Small intestine (tissue), 7 donors: ENCODE results near the gene MDFIC2. TPM values are rescaled to one million over a fixed set of nuclear protein-coding genes. Genes with fewer than 3 reads are reported as not detected.
"Not testable (repeated sequence)": the region's sequence is repeated elsewhere in the genome, so short reads cannot be mapped to it uniquely, and the experiment has no call there.

ENCODE experiments used
- DNase-seq, 2 donors: peaks; one replicate each; pipeline versions ENCODE4 v3.0.0 to v3.0.0-alpha.2; 2013
- FAIRE-seq: peaks from 2 replicates; lab custom pipeline; 2012; peaks lifted over from hg19 to GRCh38; lab: Jason Lieb, UNC
- H3K27ac ChIP-seq, 3 donors: one replicate each; pipeline ENCODE4 v1.5.1; 2013; ENCODE audit warnings: low read length in 2 of 3, mild to moderate bottlenecking in 2 of 3, control low read depth in 1 of 3, inconsistent platforms in 1 of 3, low read depth in 1 of 3, moderate library complexity in 1 of 3
- H3K27me3 ChIP-seq, 3 donors: one replicate each; pipeline ENCODE4 v1.6.1; 2013; ENCODE audit warnings: low read length in 3 of 3, inconsistent platforms in 1 of 3; ENCODE audit not compliant: control insufficient read depth in 3 of 3, insufficient read depth in 3 of 3
- H3K36me3 ChIP-seq, 3 donors: one replicate each; pipeline ENCODE4 v1.6.1; 2013; ENCODE audit warnings: low read length in 3 of 3, inconsistent platforms in 1 of 3, low read depth in 1 of 3, mild to moderate bottlenecking in 1 of 3, moderate library complexity in 1 of 3; ENCODE audit not compliant: control insufficient read depth in 3 of 3, insufficient read depth in 2 of 3
- H3K4me1 ChIP-seq, 3 donors: one replicate each; pipeline ENCODE4 v1.6.1; 2013; ENCODE audit warnings: low read length in 2 of 3, inconsistent platforms in 1 of 3, low read depth in 1 of 3, mild to moderate bottlenecking in 1 of 3, moderate library complexity in 1 of 3; ENCODE audit not compliant: control insufficient read depth in 3 of 3, insufficient read depth in 2 of 3
- H3K4me3 ChIP-seq, 3 donors: one replicate each; pipeline ENCODE4 v1.5.1; 2013; ENCODE audit warnings: low read length in 3 of 3, control low read depth in 1 of 3, inconsistent platforms in 1 of 3, low read depth in 1 of 3, mild to moderate bottlenecking in 1 of 3, moderate library complexity in 1 of 3
- H3K9me3 ChIP-seq, 2 donors: one replicate each; pipeline ENCODE4 v1.6.1; 2013; ENCODE audit warnings: low read depth in 1 of 2, low read length in 1 of 2; ENCODE audit not compliant: control insufficient read depth in 2 of 2, insufficient read depth in 1 of 2
- WGBS, 3 donors: extraction: QIAGEN DNeasy Blood & Tissue Kit; methylation state at CpG; one replicate each; pipeline ENCODE4 v1.1.7; 2013; 5-methylcytosine and 5-hydroxymethylcytosine counted together
- polyA plus RNA-seq, 4 donors: library from polyadenylated mRNA; stranded (reverse) in 3 of 4; unstranded in 1 of 4; fragments of 200-250 nt in 3 of 4; fragments of 120-200 nt in 1 of 4; gene quantifications; one replicate each; pipeline versions ENCODE4 v1.2.1 to v1.2.3, GENCODE V29; 2013
- donor health status: healthy with polysubstance abuse.
- donor health status: control.
- donor health status: control.
- donor health status: Bipolar disorder and iron deficiency.
- donor health status: healthy.

MDFIC2 gene
- polyA plus RNA-seq, 4 donors = not detected

- Histone ChIP-seq H3K36me3 (no peaks in the 10 kb centered on the region), H3K4me3 (no peak overlapping the region), H3K4me1 (no peaks in the 10 kb centered on the region), H3K9me3 (no peaks in the 10 kb centered on the region), H3K27me3 (no peaks in the 10 kb centered on the region), H3K27ac (no peak overlapping the region)
- FAIRE-seq (no peak), DNase-seq (no peak)
- WGBS, 3 donors = 68 to 82% (median 78%) methylated on average over 1 of the region's 1 CpG
Measured at GRCh38 chr3:70315021-70315420, 2.6 kb upstream of the MDFIC2 start.

DNA sequence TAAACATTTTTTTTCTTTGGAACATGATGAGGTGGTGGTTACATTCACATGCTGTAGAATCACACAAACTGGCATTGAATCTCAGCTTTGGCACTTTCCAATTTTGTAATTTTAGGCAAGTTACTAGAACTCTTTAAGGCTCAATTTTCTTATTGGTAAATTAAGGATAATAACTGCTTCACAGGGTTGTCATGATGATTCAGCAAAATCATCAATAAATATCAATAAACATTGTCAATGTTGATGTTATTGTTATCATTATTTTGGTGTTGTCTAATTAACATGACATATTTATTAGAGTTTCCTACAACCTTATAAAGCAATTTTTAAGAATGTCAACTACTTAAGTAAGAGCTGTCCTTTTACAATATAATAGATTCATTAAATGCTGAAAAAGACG lies 1.6 kb downstream of the MDFIC2 start:
- H3K4me3 ChIP-seq = no peak overlapping the region
- H3K27ac ChIP-seq = no peak overlapping the region
- no peaks in the 10 kb centered on the region for H3K27me3 ChIP-seq
- H3K36me3 ChIP-seq = no peaks in the 10 kb centered on the region
- no peaks in the 10 kb centered on the region for H3K4me1 ChIP-seq
- FAIRE-seq (no peak), DNase-seq (no peak)
- H3K9me3 ChIP-seq = no peaks in the 10 kb centered on the region
- WGBS, 3 donors = 93 to 98% (median 98%) methylated on average over 1 of the region's 1 CpG

DNA sequence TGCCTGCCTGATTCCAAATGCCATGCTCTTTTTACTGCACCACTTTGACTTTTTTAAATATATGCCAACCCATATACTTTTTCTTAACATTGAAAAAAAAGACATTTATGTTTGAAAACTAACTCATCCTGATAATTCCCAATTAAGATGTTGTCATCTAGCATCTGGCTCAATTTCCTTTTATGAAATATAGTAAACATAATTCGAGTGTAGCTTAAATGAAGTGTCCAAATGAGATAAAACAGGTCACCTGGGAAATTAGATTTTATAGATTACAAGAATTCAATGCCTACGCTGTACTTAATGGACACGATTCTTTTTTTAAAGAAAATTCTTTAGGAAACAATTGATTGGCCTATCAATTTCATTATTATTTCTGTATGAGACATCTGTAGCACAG lies 2.8 kb downstream of the MDFIC2 start:
- Histone ChIP-seq H3K9me3 (no peaks in the 10 kb centered on the region), H3K27me3 (no peaks in the 10 kb centered on the region), H3K27ac (no peak overlapping the region), H3K36me3 (no peaks in the 10 kb centered on the region), H3K4me1 (no peaks in the 10 kb centered on the region), H3K4me3 (no peak overlapping the region)
- DNase-seq = no peak
- FAIRE-seq = no peak
- 65 to 72% (median 66%) methylated on average over 3 of the region's 3 CpGs for WGBS, 3 donors

DNA sequence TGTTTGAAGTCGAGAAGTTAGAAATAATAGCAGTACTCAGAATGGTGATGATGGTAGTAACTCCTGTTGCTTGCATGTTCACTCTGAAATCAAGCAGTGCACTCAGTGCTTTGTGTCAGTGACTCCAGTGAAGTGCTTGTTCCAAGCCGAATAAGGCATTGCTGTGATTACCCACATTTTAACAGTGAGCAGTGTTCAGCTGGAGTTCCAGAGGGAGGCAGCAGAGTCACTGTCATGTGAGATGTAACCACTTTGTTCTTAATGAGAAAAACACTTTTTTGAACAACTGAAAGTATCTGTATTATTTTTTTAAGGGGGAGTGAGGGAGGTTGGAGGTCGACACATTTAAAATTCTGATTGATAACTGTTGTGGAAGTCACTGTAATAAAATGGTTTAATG lies 3.7 kb downstream of the MDFIC2 start:
- H3K27me3 ChIP-seq = no peaks in the 10 kb centered on the region
- H3K27ac ChIP-seq = no peak overlapping the region
- FAIRE-seq = no peak
- no peaks in the 10 kb centered on the region for H3K36me3 ChIP-seq
- no peaks in the 10 kb centered on the region for H3K9me3 ChIP-seq
- H3K4me1 ChIP-seq = no peaks in the 10 kb centered on the region
- 49 to 52% (median 52%) methylated on average over 3 of the region's 3 CpGs for WGBS, 3 donors
- no peak overlapping the region for H3K4me3 ChIP-seq
- DNase-seq = peak in 1 of 2 donors; percentile 2

- Histone ChIP-seq H3K9me3 (no peaks in the 10 kb centered on the region), H3K27ac (no peak overlapping the region), H3K4me1 (no peaks in the 10 kb centered on the region), H3K4me3 (no peak overlapping the region), H3K27me3 (no peaks in the 10 kb centered on the region), H3K36me3 (no peaks in the 10 kb centered on the region)
- FAIRE-seq (no peak), DNase-seq (no peak)
Measured at GRCh38 chr3:70306736-70307135, 5.7 kb downstream of the MDFIC2 start.

DNA sequence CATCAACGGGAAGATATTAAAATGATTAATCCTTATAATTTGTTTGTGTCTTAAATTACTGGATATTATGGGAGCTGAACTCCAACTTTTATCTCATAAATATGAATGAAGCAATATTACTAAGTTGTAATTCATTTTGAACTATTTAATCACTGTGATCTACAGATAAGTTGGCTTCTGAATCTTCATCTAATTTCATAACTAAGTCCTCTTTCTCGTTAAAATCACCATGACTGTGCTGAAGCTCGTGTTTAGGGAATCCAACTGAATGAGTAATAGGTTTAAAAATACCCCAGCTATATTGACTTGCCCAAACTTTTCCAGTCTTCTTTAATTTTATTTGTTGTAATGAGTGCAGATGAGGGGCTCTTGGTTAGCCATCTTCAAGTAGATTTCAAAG lies 14.1 kb downstream of the MDFIC2 start:
- DNase-seq (no peak), FAIRE-seq (no peak)
- Histone ChIP-seq H3K27me3 (no peaks in the 10 kb centered on the region), H3K4me1 (no peaks in the 10 kb centered on the region), H3K4me3 (no peak overlapping the region), H3K9me3 (no peaks in the 10 kb centered on the region), H3K36me3 (no peaks in the 10 kb centered on the region), H3K27ac (no peak overlapping the region)
- 58 to 64% (median 61%) methylated on average over 3 of the region's 3 CpGs for WGBS, 3 donors

DNA sequence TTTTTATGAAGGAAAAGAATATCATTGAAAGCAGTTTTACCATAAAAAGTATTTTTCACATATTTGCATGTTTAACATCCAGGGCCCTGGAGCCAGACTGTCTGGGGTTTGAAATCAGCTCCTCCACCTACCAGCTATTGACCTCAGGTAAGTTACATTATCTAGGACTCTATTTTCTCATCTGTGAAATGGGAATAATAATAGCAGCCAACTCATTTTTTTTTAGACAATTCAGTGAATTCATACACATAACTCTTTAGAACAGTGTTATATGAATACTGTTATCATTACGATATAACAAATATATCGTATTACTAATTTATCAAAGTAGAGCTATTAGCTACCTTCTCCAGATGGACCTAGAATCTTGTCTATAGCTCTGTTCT lies 21.3 kb downstream of the MDFIC2 start:
- H3K27me3 ChIP-seq = no peaks in the 10 kb centered on the region
- 98 to 100% (median 99%) methylated on average over 2 of the region's 2 CpGs for WGBS, 3 donors

DNA sequence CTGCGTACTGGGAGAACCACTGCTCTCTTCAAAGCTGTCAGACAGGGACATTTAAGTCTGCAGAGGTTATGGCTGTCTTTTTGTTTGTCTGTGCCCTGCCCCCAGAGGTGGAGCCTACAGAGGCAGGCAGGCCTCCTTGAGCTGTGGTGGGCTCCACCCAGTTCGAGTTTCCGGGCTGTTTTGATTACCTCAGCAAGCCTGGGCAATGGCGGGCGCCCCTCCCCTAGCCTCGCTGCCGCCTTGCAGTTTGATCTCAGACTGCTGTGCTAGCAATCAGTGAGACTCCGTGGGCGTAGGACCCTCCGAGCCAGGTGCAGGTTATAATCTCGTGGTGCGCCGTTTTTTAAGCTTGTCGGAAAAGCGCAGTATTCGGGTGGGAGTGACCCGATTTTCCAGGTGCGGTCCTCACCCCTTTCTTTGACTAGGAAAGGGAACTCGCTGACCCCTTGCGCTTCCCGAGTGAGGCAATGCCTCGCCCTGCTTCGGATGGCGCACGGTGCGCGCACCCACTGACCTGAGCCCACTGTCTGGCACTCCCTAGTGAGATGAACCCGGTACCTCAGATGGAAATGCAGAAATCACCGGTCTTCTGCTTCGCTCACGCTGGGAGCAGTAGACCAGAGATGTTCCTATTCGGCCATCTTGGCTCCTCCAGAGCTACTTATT lies 21.9 kb downstream of the MDFIC2 start:
- H3K27me3 ChIP-seq, H3K4me3 ChIP-seq, H3K27ac ChIP-seq, H3K36me3 ChIP-seq, H3K4me1 ChIP-seq, DNase-seq, H3K9me3 ChIP-seq, FAIRE-seq: not testable (repeated sequence)
- 91 to 93% (median 93%) methylated on average over 30 to 32 of the region's 32 CpGs for WGBS, 3 donors

More for the DNA sequence above, 21.3 kb downstream of the MDFIC2 start:
- Histone ChIP-seq H3K4me1 (no peaks in the 10 kb centered on the region), H3K9me3 (no peaks in the 10 kb centered on the region), H3K4me3 (no peak overlapping the region), H3K27ac (no peak overlapping the region), H3K36me3 (no peaks in the 10 kb centered on the region)
- FAIRE-seq (no peak), DNase-seq (no peak)

DNA sequence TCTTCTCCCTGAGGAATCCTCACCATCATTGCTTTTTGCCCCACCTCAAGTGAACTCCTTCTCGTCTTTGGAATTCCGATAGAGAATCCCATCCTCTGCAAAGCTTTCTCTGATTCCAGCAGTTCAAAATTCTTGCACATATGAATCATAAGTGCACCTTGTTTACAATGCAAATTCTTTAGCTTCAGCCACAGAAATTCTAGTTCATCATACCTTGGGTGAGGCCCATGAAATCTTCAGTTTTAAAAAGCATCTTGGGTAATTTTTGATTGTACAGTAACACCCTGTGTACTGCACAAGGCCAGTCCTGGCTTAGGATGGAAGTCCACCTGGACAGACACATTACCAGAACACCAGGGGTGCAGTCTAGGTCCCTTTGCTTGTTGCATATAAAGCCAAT lies 30.8 kb downstream of the MDFIC2 start:
- no peaks in the 10 kb centered on the region for H3K27me3 ChIP-seq
- no peaks in the 10 kb centered on the region for H3K36me3 ChIP-seq
- H3K4me1 ChIP-seq = peaks cover 0 to 7% (median 0%) of the 10 kb centered on the region in 3 donors
- WGBS, 3 donors = 85 to 87% (median 86%) methylated on average over 2 of the region's 2 CpGs
- H3K9me3 ChIP-seq = no peaks in the 10 kb centered on the region
- DNase-seq (no peak), FAIRE-seq (no peak)
- no peak overlapping the region for H3K4me3 ChIP-seq
- no peak overlapping the region for H3K27ac ChIP-seq
